Choroid plexus epithelial cell (primary cell): Measurements from ENCODE around the gene ADK.

Experiments used
- DNase-seq: peaks from one replicate; pipeline ENCODE4 v3.0.0-alpha.2; 2010; ENCODE audit warnings: low read depth
- H3K4me3 ChIP-seq: 2 replicates; pipeline ENCODE4 v1.5.1; 2011; ENCODE audit warnings: low read depth, mild to moderate bottlenecking, control low read depth, low read length, moderate library complexity
- TF ChIP-seq, protein P1 (sequence below): conservative IDR thresholded peaks from 2 replicates; pipeline ENCODE4 v1.5.1; 2011; ENCODE audit warnings: low read depth, mild to moderate bottlenecking, control low read depth, inconsistent platforms, low read length, moderate library complexity

Gene ADK

DNA sequence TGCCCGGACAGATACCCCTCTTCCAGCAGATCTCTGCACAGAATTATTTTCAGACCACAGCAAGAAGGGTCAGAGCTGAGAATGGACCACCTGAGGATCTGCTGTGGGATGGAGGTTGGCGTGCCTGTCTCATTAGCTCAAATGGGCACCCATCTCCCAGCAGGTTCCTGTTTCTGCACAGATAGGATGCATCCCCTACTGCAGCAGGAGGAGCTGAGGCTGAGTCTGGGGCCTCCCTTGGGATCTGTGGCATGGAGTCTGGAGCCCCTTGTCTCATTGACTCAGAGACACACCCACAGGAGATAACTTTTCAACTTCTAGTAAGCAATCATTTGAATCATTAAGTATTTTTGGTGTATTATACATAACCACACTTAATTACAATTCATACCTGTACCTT lies 212.7 kb downstream of the ADK start:
- no peak for DNase-seq
- H3K4me3 ChIP-seq = no peak overlapping the region
- TF ChIP-seq, protein P1, sequence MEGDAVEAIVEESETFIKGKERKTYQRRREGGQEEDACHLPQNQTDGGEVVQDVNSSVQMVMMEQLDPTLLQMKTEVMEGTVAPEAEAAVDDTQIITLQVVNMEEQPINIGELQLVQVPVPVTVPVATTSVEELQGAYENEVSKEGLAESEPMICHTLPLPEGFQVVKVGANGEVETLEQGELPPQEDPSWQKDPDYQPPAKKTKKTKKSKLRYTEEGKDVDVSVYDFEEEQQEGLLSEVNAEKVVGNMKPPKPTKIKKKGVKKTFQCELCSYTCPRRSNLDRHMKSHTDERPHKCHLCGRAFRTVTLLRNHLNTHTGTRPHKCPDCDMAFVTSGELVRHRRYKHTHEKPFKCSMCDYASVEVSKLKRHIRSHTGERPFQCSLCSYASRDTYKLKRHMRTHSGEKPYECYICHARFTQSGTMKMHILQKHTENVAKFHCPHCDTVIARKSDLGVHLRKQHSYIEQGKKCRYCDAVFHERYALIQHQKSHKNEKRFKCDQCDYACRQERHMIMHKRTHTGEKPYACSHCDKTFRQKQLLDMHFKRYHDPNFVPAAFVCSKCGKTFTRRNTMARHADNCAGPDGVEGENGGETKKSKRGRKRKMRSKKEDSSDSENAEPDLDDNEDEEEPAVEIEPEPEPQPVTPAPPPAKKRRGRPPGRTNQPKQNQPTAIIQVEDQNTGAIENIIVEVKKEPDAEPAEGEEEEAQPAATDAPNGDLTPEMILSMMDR = no peak

DNA sequence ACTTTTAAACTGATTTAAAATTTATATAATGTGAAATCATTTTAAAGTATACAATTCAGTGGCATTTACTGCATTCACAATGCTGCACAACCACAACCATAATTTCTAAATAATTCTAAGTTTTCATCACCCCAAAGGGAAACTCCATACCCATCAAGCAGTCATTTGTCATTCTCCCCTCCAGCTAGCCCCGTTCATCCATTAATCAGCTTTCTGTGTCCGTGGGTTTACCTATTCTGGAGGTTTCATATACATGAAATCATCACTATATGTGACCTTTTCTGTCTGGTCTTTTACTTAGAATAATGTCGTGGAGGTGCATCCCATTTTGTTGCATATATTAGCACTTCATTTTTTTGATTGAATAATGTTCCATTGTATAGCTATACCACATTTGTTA lies 214.1 kb downstream of the ADK start:
- H3K4me3 ChIP-seq = no peak overlapping the region
- DNase-seq = no peak
- TF ChIP-seq, protein P1 = no peak

DNA sequence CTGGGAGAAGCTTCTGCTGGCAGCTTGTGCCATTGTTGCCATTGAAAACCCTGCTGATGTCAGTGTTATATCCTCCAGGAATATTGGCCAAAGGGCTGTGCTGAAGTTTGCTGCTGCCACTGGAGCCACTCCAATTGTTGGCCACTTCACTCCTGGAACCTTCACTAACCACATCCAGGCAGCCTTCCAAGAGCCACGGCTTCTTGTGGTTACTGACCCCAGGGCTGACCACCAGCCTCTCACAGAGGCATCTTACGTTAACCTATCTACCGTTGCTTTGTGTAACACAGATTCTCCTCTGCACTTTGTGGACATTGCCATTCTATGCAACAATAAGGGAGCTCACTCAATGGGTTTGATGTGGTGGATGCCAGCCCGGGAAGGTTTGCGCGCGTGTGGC lies 220.7 kb downstream of the ADK start:
- H3K4me3 ChIP-seq = no peak overlapping the region
- TF ChIP-seq, protein P1 = no peak
- peak; percentile 67 for DNase-seq

DNA sequence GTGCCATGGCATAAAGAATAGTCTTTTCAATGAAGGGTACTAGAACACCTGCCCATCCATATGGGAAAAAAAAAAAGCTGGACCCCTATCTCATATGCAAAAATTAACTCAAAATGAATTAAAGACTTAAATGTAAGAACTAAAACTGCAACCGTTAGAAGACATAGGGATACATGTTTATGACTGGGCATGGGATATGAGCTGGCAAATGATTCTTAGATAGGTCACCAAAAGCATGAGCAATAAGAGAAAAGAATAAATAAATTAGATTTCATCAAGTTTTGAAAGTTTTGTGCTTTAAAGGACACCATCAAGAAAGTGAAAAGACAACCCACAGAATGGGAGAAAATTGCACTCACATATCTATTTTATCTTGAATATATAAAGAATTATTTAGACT lies 222.0 kb downstream of the ADK start:
- no peak for DNase-seq
- TF ChIP-seq, protein P1 = no peak
- no peak overlapping the region for H3K4me3 ChIP-seq

DNA sequence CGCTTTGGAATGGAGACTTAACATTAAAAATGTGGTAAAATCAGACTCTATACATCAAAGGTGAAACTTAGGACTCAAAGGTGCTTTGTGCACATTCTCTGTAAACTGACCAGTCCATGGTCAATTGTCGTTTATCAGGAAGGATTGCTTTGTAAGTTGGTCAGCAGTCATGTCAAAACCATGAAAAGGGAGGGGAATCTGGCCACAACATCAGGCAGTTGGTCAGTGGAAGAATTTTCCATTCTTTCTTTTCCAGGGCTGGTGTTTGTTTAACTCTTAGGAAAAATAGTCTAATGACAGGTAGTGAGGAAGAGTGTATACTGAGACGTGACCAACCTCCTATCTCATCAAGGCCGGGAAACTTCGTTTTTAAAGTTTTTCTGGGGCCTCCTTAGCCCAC lies 226.5 kb downstream of the ADK start:
- H3K4me3 ChIP-seq = no peak overlapping the region
- no peak for DNase-seq
- TF ChIP-seq, protein P1 = no peak

DNA sequence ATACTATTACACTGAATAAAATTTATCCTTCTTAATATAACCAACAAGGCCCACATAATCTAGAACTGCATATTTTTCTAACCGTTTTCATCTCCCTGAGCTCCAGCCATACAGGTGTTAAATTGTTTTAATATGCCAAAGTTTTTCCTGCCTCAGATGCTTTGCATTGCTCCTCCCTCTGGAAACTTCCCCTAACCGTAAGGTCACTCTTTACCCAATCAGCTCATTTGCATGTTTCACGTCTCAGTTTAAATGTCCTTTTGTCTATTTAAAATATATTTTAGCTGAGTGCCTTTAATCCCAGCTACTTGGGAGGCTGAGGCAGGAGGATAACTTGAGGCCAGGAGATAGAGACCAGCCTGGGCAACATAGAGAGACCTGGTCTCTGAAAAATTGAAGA lies 228.5 kb downstream of the ADK start:
- TF ChIP-seq, protein P1 = no peak
- DNase-seq = no peak
- no peak overlapping the region for H3K4me3 ChIP-seq

DNA sequence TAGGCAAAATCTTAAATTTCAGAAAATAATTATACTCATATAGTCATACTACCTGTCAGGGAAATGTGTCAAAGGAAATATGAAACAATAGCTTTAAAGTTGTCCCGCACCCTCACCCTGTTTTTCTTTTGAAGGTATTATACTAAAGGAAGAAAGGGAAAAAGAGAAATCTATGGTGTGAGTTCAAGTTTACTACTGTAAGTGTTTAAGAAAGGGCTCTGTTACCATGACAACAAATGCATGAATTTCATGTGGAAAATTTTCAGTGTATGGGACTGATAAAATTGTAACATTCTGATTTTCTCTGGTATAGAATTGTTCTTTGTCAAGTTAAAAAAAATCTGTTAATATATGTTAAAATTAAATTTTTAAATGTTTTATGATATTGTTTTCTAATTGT lies 229.8 kb downstream of the ADK start:
- no peak for DNase-seq
- TF ChIP-seq, protein P1 = no peak
- H3K4me3 ChIP-seq = no peak overlapping the region
